Activated T-helper 1 cell treated with anti-CD3 and anti-CD28 coated beads, Interleukin-2, amount 50 U/mL, for 16 hours (primary cell): ENCODE data around the gene CNPPD1.

ENCODE experiments used
- DNase-seq, 2 donors: peaks; one replicate each; pipeline ENCODE4 v3.0.0-alpha.2; 2020; ENCODE audit warnings: low read depth in 1 of 2, low spot score in 1 of 2

CNPPD1 gene

DNA sequence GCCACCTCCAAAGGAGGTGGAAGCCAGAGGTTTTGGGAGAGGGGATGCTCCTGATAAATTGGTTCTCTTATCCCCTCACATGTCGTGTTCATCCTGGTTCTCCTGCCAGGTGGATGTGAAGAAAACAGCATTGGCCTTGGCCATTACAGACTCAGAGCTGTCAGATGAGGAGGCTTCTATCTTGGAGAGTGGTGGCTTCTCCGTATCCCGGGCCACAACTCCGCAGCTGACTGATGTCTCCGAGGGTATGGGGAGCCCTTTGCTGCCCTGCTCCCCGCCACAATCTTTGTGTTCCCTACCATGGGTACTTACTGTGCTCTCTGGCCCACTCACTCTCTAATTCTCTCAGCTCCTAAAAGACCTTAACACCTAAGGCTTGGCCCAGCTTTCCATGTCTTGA is 4.8 kb upstream of the CNPPD1 start:
- DNase-seq, result no peak

DNA sequence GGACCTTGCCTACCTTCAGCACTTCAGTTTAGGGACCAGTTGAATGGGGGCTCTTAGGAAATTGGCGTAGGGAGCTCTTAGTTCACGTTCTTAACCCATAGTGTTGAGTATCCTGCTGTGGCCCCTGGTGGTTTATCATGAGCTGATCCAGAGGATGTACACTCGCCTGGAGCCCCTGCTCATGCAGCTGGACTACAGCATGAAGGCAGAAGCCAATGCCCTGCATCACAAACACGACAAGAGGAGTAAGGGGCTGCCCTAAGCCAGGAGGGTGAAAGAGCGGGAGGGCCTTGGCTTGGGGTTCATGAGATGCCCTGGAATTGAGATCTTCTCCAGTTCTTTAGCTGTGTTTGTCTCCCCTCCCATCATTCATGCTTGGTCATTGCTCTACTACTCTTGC is 4.2 kb upstream of the CNPPD1 start:
- no peak for DNase-seq

GRCh38 chr2:219179601-219180465 is 3.1 kb upstream of the CNPPD1 start:
- no peak for DNase-seq

- DNase-seq, result peak in 1 of 2 donors; percentile 29
Measured at GRCh38 chr2:219178377-219179175, 1.9 kb upstream of the CNPPD1 start.

GRCh38 chr2:219177552-219178376 is 1.0 kb upstream of the CNPPD1 start, which contains the start of gene RETREG2:
Gene RETREG2 (plus strand): TSS chr2:219178275. CDS start chr2:219178353, 78 bp downstream.
- DNase-seq, result peak; percentile 63 to 74

DNA sequence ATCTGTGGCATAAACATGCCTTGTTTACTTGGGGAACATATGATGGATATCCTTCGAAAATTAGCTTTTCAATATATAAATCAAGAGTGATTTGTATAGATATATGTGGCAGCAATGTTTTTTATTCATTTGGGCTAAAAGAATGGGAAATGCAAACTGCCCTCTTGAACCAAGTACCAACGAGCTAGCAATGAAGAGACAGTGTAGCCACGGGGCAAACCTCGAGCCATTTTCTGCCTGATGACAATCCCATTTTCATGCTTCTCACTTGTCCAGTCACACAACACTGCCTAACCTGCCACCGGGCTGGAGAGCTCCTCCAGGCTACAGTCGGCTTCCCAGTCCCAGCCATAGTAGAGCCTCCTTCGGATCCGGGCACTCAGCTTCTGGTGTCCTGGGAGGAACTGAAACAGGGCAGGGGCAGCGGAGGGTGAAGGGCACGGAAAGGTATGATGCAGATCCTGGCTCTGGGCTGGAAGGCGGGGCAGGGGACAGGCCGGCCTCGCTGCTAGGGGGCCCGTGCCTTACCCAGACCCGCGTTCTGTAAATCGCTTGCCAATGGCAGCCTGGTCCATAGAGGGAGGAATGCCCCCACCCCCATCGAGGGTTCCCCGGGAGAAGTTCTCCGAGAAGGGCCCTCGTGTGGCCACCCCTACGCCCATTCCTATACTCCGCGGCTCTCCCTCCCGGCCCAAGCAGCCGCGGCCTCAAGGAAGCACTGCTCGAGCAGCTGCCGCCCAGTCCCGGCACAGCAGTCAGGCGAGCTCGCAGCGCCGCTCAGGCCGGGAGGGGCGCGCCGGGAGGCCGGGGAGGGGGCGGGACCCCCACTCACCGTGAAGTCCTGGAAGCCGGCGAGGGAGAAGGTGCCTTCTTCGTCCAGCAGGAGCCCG is 552 bp downstream of the CNPPD1 start:
- no peak for DNase-seq

DNA sequence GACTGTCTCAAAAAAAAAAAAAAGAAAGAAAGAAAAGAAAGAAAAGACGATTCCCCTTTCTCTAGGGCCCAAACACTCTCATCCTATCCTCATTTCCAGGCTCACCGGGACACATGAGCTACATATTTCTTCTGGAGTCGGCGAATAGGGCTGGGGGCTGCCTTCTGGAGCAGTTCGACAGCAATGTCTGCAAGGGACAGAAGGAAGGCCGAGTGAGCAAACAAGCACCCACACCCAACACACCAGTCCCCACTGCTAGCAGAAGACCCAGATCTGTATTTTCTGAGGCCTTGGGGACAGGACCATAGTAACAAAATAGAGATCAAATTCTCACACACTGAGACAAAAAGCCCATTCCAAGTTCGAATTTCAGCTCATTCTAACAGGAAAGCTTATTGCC is 1.2 kb downstream of the CNPPD1 start:
- no peak for DNase-seq

DNA sequence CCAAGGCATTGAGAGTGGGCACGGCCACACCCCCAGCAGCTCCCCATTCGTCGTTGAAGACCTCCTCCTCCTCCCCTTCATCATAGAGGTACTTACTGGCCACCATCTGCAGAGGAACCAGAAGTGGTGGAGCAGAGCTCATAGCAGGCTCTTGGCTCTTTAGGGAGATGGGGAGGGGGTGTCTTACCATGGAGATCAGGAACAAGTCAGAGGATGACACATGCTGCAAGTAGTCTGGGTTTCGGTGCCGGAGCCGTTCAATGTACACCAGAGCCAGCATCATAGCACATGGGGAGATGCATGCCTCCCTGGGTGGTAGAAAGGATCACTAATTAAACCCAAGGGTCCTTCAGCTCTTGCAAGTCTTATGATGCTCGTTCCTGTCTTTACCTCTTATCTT is 1.9 kb downstream of the CNPPD1 start:
- no peak for DNase-seq

DNA sequence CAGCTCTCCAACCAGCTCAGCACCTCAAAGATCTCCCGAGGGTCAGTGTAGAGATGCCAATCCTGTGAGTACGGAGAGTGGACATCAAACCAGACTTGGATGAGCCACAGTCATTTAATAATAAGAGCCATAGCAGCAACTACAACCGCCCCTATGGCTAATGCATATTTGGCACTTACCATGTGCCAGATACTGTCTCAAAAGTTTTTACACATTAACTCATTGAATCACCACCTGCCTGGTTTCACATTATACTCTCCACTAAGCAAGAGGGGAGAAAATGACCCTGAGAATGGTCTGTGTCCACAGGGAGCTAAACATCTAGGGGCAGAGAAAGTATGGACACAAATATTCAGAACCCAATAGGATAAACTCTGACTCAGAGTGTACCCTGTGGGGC is 2.6 kb downstream of the CNPPD1 start:
- no peak for DNase-seq

DNA sequence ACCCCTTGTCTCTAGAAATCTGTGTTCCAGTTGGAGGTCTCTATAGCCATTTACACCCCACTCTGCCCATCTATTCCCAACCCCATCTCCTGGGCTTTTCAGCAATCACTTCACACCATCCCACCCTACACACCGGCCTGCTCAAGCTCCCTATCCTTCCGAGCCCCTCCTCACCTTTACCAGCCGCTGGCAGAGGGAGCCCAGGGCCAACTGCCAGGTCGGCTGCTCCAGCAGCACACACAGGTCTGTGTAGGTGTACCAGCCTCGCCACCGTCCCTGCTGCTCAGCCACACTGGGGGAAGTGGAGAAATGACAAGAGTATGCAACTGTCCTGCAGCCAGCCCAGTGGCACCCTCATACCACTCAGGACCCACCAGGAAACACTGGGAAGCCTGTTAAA is 3.5 kb downstream of the CNPPD1 start:
- no peak for DNase-seq

DNA sequence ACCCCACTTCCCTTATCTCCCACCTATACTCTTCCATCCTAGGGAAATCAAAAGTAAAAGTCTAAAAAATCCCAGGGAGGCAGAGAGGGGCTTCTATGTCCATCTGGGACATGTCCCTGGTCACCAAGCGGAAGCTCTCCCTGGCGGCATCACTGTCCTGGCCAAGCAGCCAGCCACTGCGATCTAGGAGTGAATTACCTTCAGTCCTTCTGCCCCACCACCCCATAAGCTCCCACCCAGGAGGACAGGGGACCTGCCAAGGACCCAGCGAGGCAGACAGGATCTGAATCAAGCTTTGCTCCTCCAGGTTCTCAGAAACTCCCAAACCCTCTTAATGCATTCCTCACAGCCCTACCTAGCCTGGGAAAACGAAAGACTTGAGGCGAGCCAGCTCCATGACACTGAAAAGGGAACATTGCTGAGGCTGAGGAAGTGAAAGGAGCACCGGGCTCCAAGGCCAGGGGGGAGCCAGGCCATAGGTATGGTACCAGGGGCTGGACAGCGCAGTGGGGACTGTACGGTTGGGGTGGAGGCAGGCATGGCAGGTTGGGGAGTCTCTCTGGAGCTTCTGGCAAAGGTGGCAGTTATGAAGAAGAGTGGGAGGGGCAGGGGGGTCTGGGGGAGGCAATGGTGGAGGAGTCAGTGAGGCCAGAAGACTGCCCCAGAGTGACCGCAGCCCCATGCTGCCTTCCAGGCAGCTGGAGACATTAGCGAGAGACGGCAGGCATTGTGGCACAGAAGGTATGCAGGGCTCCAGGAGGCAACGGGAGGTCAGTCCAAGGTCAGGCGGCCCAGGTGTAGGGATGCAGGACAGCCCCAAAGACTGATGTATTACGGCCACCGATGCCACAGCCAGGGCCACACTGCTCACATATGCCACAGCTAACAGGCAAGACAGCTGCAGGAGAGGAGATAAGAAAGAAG is 4.2 kb downstream of the CNPPD1 start:
- DNase-seq, result no peak

DNA sequence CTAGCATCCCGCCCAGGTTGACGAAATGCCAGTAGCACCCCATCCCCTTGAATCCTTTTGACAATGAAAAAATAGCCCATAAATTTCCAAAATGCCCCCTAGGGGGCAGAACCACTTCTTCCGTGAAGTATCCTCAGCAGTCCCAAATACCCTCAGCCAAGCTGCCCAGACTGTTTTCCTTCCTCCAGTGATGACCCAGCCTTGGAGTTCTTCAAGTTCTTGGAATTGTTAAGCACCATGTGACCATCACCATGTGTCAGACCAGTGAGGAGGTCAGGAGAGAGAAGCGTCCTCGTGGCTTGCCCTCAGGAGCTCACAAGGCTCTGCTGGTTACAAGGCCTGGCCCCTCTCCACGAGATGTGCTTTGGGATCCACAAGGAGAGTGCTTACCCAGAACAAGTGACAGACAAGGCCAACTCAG is 5.5 kb downstream of the CNPPD1 start:
- DNase-seq, result no peak

GRCh38 chr2:219169930-219170654 is 6.6 kb downstream of the CNPPD1 start, which contains the start of gene SLC23A3:
Gene SLC23A3 (minus strand): TSS chr2:219170029. CDS start chr2:219169984, 45 bp downstream.
- no peak for DNase-seq

DNA sequence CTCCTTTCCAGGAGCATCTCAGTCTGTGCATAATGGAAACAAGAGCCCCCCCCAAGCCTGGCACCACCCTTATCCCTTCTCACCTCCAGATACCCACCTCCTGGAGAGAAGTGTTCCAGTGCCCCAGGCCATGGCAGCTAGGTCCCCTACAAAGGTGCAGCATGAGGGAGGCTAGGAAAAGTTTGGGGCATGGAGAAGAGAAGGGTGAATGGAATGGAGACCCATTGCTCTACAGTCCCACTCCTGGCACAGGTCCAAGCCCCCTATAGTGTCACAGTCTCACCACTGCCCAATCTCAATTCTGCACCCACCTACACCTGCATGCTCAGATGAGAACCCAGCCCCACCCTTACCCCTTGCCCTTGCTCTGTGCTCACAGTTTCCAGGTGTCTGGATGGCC is 7.8 kb downstream of the CNPPD1 start:
- no peak for DNase-seq

- no peak for DNase-seq
Measured at GRCh38 chr2:219168526-219168925, 8.2 kb downstream of the CNPPD1 start.

GRCh38 chr2:219167997-219168396 is 8.7 kb downstream of the CNPPD1 start:
- DNase-seq, result no peak

GRCh38 chr2:219165058-219165911 is 11.4 kb downstream of the CNPPD1 start:
- no peak for DNase-seq

DNA sequence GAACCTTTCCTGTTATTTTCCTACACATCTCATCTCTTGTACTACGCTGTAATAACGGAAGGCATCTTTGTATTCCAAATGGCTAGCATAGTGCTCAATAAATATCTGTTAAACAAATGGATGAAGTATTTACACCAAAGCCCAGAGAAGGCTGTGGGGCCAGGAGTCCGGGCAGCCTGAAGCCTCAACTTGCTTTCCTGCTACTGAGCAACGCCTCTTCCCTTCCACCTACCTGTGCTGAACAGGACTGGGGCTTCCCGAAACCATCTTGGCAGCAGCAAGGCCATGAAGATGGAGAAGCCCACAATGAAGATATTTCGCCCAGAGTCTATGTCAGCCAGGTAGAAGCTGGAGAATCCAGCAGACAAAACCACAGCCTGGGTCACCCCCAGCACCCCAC is 13.6 kb downstream of the CNPPD1 start:
- DNase-seq, result no peak
